ENCODE measurements around the gene HMGCS1. TPM values are rescaled to one million over a fixed set of nuclear protein-coding genes. Genes with fewer than 3 reads are reported as not detected.

HMGCS1 gene
- total and polyA plus RNA-seq, 2 of the 8 experiments (the other 6 are each of a cell fraction or from before 2014, with no cell fraction given): 63.6 to 236 TPM

DNA sequence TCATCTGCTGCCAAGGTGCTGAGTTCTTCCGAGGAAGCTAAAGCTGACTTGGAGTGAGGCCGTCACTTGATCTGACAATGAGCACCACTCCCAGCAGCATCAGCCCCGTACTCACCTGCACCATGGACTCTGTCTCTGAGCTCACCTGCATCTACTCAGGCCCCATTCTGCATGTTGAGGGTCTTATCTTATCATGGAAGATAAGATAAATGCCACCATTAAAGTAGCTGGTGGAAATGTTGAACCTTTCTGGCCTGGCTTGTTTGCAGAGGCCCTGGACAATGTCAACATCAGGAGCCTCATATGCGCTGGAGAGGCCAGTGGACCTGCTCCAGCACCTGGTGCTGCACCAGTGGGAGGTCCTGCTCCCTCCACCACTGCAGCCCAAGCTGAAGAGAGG lies 35.0 kb upstream of the HMGCS1 start (continued):
- TF ChIP-seq KDM4A (IDR thresholded peaks at IDR 0.05; ENCODE audit: low read depth, low read length, severe bottlenecking) (no peak), YY1 (IDR thresholded peaks at IDR 0.05; ENCODE audit: low read depth, low read length) (no peak)

Measured in H1 (cell line).